Right cardiac atrium (tissue), 5 donors: ENCODE measurements around the gene ITLN1. TPM values are rescaled to one million over a fixed set of nuclear protein-coding genes. Genes with fewer than 3 reads are reported as not detected.
"Not testable (repeated sequence)": the region's sequence is repeated elsewhere in the genome, so short reads cannot be mapped to it uniquely, and the experiment has no call there.

ENCODE experiments used
- ATAC-seq, 2 donors: fragments of 200-7000 bp; cut with Tn5 transposase; one replicate each; pipeline versions ENCODE4 v1.8.0 to v1.9.1; 2020; ENCODE audit warnings: moderate library complexity in 2 of 2, mild to moderate bottlenecking in 1 of 2
- DNase-seq, 3 donors: peaks; one replicate each; pipeline ENCODE4 v3.0.0-alpha.2; 2020
- H3K27ac ChIP-seq: one replicate; pipeline ENCODE4 v1.5.1; 2013; ENCODE audit warnings: mild to moderate bottlenecking, low read length, control low read depth, moderate library complexity
- H3K27me3 ChIP-seq: one replicate; pipeline ENCODE4 v1.6.1; 2013; ENCODE audit not compliant: control insufficient read depth, insufficient read depth
- H3K4me1 ChIP-seq: one replicate; pipeline ENCODE4 v1.6.1; 2013; ENCODE audit warnings: low read length; ENCODE audit not compliant: control insufficient read depth, insufficient read depth
- H3K4me3 ChIP-seq: one replicate; pipeline ENCODE4 v1.5.1; 2013; ENCODE audit warnings: low read length, control low read depth
- H3K9me3 ChIP-seq: one replicate; pipeline ENCODE4 v1.6.1; 2013; ENCODE audit warnings: low read length; ENCODE audit not compliant: control insufficient read depth
- WGBS: extraction: QIAGEN DNeasy Blood & Tissue Kit; methylation state at CpG from one replicate; pipeline ENCODE4 v1.1.7; 2013; 5-methylcytosine and 5-hydroxymethylcytosine counted together
- intact Hi-C, 4 donors: fragments of 100-400 bp; cut with DNase I; formaldehyde crosslinking; loops; one replicate each; pipeline versions ENCODE4 v1.11.0 to v1.14.0; 2022 to 2023
- polyA plus RNA-seq: library from polyadenylated mRNA; stranded (reverse); fragments of 200-250 nt; gene quantifications from one replicate; pipeline ENCODE4 v1.2.3, GENCODE V29; 2013
- total RNA-seq, 4 donors: library from RNA; stranded (reverse); fragmentation: NEBNext Ultra II Directional; extraction: Animal tissue kit (Norgen Biotek cat#: 25700); gene quantifications; one replicate each; pipeline ENCODE4 v1.2.1, GENCODE V29; 2021
- donor health status: healthy with polysubstance abuse.
- donor health status: DM: no; HTN: yes; CAD: no.
- donor health status: DM: no; HTN: no; CAD: no.
- donor health status: DM: no; HTN: yes; CAD: no; lungs with severe emphysema.
- donor health status: DM: yes; HTN: yes; CAD: no.

Gene ITLN1
- total and polyA plus RNA-seq, 5 donors, result 3.0 to 30.0 (median 18.7) TPM

- DNase-seq, result no peak
- H3K27ac ChIP-seq, result no peak overlapping the region
- H3K9me3 ChIP-seq, result no peaks in the 10 kb centered on the region
- ATAC-seq, result no peak
- intact Hi-C loops, result no loop called here
- no peaks in the 10 kb centered on the region for H3K4me1 ChIP-seq
- H3K4me3 ChIP-seq, result no peak overlapping the region
- 84% methylated on average over 13 of the region's 13 CpGs for WGBS
- no peaks in the 10 kb centered on the region for H3K27me3 ChIP-seq
These were observed 1.1 kb downstream of the ITLN1 start for GRCh38 chr1:160883581-160884513.

- intact Hi-C loops, result no loop called here
- H3K4me3 ChIP-seq, result no peak overlapping the region
- no peak for DNase-seq
- 93% methylated on average over 1 of the region's 1 CpG for WGBS
- ATAC-seq, result no peak
- H3K27me3 ChIP-seq, result no peaks in the 10 kb centered on the region
- H3K27ac ChIP-seq, result no peak overlapping the region
- no peaks in the 10 kb centered on the region for H3K9me3 ChIP-seq
- H3K4me1 ChIP-seq, result no peaks in the 10 kb centered on the region
These were observed 2.4 kb downstream of the ITLN1 start for GRCh38 chr1:160882582-160882981.

- H3K4me1 ChIP-seq, H3K27ac ChIP-seq, H3K4me3 ChIP-seq, DNase-seq, H3K9me3 ChIP-seq, intact Hi-C loops, H3K27me3 ChIP-seq, ATAC-seq: not testable (repeated sequence)
- WGBS, result 83% methylated on average over 7 of the region's 7 CpGs
These were observed 3.7 kb downstream of the ITLN1 start for GRCh38 chr1:160881264-160881663.

- Histone ChIP-seq H3K4me3 (no peak overlapping the region), H3K4me1 (no peaks in the 10 kb centered on the region), H3K27me3 (no peaks in the 10 kb centered on the region), H3K9me3 (no peaks in the 10 kb centered on the region), H3K27ac (no peak overlapping the region)
- DNase-seq, result no peak
- intact Hi-C loops, result no loop called here
- ATAC-seq, result no peak
- 87% methylated on average over 3 of the region's 3 CpGs for WGBS
These were observed 4.8 kb downstream of the ITLN1 start for GRCh38 chr1:160880216-160880615.

- Histone ChIP-seq H3K27me3 (no peaks in the 10 kb centered on the region), H3K27ac (no peak overlapping the region), H3K4me1 (no peaks in the 10 kb centered on the region), H3K4me3 (no peak overlapping the region), H3K9me3 (no peaks in the 10 kb centered on the region)
- ATAC-seq, result no peak
- WGBS, result 59% methylated on average over 8 of the region's 8 CpGs
- intact Hi-C loops, result no loop called here
- DNase-seq, result no peak
These were observed 5.9 kb downstream of the ITLN1 start for GRCh38 chr1:160879056-160879455.

- no peak for DNase-seq
- no peak for ATAC-seq
- no peaks in the 10 kb centered on the region for H3K27me3 ChIP-seq
- H3K4me3 ChIP-seq, result no peak overlapping the region
- H3K27ac ChIP-seq, result no peak overlapping the region
- H3K4me1 ChIP-seq, result no peaks in the 10 kb centered on the region
- intact Hi-C loops, result no loop called here
- no peaks in the 10 kb centered on the region for H3K9me3 ChIP-seq
These were observed 7.8 kb downstream of the ITLN1 start for GRCh38 chr1:160877221-160877620.

- Histone ChIP-seq H3K4me1 (no peaks in the 10 kb centered on the region), H3K9me3 (no peaks in the 10 kb centered on the region), H3K27me3 (no peaks in the 10 kb centered on the region), H3K27ac (no peak overlapping the region), H3K4me3 (no peak overlapping the region)
- ATAC-seq, result no peak
- intact Hi-C loops, result no loop called here
- no peak for DNase-seq
- WGBS, result 46% methylated on average over 5 of the region's 5 CpGs
These were observed 8.7 kb downstream of the ITLN1 start for GRCh38 chr1:160876311-160876710.

GRCh38 chr1:160875591-160875990 lies 9.4 kb downstream of the ITLN1 start:
- intact Hi-C loops, H3K4me1 ChIP-seq, ATAC-seq, H3K27ac ChIP-seq, H3K27me3 ChIP-seq, H3K9me3 ChIP-seq, H3K4me3 ChIP-seq, DNase-seq: not testable (repeated sequence)
- WGBS, result 69% methylated on average over 4 of the region's 4 CpGs

- ATAC-seq, result no peak
- DNase-seq, result no peak
- no peaks in the 10 kb centered on the region for H3K27me3 ChIP-seq
- no peak overlapping the region for H3K4me3 ChIP-seq
- H3K27ac ChIP-seq, result no peak overlapping the region
- no peaks in the 10 kb centered on the region for H3K9me3 ChIP-seq
- intact Hi-C loops, result no loop called here
- WGBS, result 62% methylated on average over 3 of the region's 3 CpGs
- H3K4me1 ChIP-seq, result no peaks in the 10 kb centered on the region
These were observed 10.0 kb downstream of the ITLN1 start for GRCh38 chr1:160874935-160875334.

- ATAC-seq, result no peak
- Histone ChIP-seq H3K27me3 (no peaks in the 10 kb centered on the region), H3K4me1 (no peaks in the 10 kb centered on the region), H3K27ac (no peak overlapping the region), H3K9me3 (no peaks in the 10 kb centered on the region), H3K4me3 (no peak overlapping the region)
- no peak for DNase-seq
- WGBS, result 72% methylated on average over 3 of the region's 3 CpGs
- intact Hi-C loops, result no loop called here
These were observed 16.8 kb downstream of the ITLN1 start for GRCh38 chr1:160868141-160868540.

GRCh38 chr1:160867651-160868050 lies 17.3 kb downstream of the ITLN1 start:
- H3K27me3 ChIP-seq, H3K27ac ChIP-seq, ATAC-seq, intact Hi-C loops, H3K4me3 ChIP-seq, H3K4me1 ChIP-seq, DNase-seq, H3K9me3 ChIP-seq: not testable (repeated sequence)
- WGBS, result 44% methylated on average over 4 of the region's 4 CpGs
